Bronchial epithelial cell (primary cell): ENCODE measurements around the gene TAF11. TPM values are rescaled to one million over a fixed set of nuclear protein-coding genes. Genes with fewer than 3 reads are reported as not detected.

Experiments used
- DNase-seq: peaks from one replicate; pipeline ENCODE4 v3.0.0-alpha.2; 2010; ENCODE audit warnings: low read depth
- FAIRE-seq: peaks from 2 replicates; lab custom pipeline; 2011; peaks lifted over from hg19 to GRCh38; lab: Jason Lieb, UNC
- H3K27me3 ChIP-seq: 2 replicates; pipeline ENCODE4 v1.5.1; 2011; ENCODE audit warnings: low read length; ENCODE audit not compliant: control insufficient read depth, insufficient read depth
- H3K36me3 ChIP-seq: 2 replicates; pipeline ENCODE4 v1.5.1; 2011; ENCODE audit warnings: low read length; ENCODE audit not compliant: control insufficient read depth, insufficient read depth
- H3K4me3 ChIP-seq: 2 replicates; pipeline ENCODE4 v1.5.1; 2011; ENCODE audit warnings: mild to moderate bottlenecking, low read depth, low read length, control low read depth
- total RNA-seq: library from RNA; depleted of rRNA; stranded (reverse); fragments of >200 nt; gene quantifications from 2 replicates; pipeline ENCODE4 v1.2.1, GENCODE V29; 2014
- TF ChIP-seq, protein P1 (sequence below): IDR thresholded peaks from 2 replicates; pipeline ENCODE4 v1.5.1; 2011; ENCODE audit warnings: mild to moderate bottlenecking, moderate library complexity, low read length, control low read depth, inconsistent platforms; ENCODE audit not compliant: insufficient read depth, severe bottlenecking

Gene TAF11
- total RNA-seq, 1 donor from 2014 or later, result 30.5 TPM

DNA sequence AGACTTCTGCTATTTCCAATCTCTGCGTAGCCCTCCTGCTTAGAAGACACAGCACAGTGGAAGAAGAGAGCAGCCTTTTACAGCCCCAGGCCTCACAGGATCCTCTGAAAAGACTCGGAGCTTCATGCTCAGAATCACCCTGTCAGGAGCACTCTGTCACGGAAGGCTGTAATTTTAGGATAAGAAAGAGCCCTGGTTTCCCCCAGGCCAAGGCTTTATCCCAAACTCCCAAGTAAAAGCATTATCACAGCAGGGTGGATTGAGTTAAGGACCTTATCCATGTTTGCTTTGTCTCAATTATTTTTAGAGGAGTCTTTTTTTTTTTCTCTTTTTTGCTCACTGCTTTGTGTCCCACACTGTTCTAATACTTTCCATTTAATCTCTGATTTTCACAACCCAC is 40.4 kb upstream of the TAF11 start:
- Histone ChIP-seq H3K4me3 (no peak overlapping the region), H3K36me3 (no peaks in the 10 kb centered on the region), H3K27me3 (no peaks in the 10 kb centered on the region)
- FAIRE-seq (no peak), DNase-seq (no peak)
- TF ChIP-seq, protein P1, sequence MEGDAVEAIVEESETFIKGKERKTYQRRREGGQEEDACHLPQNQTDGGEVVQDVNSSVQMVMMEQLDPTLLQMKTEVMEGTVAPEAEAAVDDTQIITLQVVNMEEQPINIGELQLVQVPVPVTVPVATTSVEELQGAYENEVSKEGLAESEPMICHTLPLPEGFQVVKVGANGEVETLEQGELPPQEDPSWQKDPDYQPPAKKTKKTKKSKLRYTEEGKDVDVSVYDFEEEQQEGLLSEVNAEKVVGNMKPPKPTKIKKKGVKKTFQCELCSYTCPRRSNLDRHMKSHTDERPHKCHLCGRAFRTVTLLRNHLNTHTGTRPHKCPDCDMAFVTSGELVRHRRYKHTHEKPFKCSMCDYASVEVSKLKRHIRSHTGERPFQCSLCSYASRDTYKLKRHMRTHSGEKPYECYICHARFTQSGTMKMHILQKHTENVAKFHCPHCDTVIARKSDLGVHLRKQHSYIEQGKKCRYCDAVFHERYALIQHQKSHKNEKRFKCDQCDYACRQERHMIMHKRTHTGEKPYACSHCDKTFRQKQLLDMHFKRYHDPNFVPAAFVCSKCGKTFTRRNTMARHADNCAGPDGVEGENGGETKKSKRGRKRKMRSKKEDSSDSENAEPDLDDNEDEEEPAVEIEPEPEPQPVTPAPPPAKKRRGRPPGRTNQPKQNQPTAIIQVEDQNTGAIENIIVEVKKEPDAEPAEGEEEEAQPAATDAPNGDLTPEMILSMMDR, result no peak

DNA sequence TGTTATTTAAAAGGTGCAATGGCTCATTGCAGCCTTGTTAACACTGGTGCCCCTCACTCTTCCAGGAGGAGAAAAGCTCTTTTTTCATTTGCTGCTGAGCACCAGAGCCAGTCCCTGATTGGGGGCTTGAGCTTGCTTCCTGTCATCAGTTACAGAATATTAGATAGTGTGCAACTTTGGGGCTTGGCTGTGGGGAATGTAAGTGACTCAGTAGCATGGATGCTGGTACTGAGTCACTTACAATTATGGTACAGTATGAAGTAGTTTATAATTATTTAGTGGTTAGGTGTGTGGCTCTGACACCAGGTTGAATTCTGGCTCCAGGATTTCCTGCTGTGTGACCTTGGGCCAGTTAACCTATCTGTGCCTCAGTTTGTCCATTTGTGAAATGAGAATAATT is 38.8 kb upstream of the TAF11 start:
- no peaks in the 10 kb centered on the region for H3K36me3 ChIP-seq
- DNase-seq (peak; percentile 78), FAIRE-seq (no peak)
- H3K4me3 ChIP-seq, result no peak overlapping the region
- TF ChIP-seq, protein P1, result no peak
- H3K27me3 ChIP-seq, result no peaks in the 10 kb centered on the region

DNA sequence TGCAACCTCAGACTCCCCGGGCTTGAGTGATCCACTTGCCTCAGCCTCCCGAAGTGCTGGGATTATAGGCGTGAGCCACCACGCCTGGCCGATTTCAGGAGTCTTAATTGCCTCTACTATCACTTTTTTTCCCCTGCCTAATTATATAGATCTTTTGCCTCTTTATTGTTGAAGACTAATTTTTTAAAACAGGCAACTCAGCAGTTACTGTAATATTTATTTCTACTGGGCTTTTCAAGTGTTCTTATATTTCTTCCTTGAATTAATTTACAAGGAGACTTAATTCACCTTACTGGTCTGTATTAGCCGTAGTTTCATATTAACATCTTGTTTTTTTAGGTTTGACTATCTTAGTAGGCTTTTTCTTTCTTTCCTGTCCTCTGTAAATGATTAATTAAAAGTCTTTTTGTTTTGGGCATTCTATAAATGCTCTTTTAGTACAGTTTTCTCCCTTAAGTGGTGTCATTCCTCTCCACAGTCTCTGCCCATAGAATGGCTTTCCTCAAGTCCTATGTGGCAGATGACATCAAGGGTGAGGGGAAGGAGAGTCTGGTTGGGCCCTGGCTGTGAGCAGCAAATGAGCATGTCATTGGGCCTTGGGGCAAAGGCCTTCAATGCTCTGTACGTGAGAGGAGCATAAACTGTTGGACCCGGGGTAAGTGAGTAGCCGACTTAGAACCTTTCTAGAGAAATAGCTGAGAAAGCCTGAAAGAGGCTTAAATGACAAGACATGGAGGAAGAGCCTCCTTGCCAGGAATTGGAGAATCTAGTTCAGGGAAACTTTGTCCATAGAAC is 37.2 kb upstream of the TAF11 start:
- Histone ChIP-seq H3K4me3 (no peak overlapping the region), H3K36me3 (no peaks in the 10 kb centered on the region), H3K27me3 (no peaks in the 10 kb centered on the region)
- TF ChIP-seq, protein P1, result no peak
- FAIRE-seq (no peak), DNase-seq (no peak)

DNA sequence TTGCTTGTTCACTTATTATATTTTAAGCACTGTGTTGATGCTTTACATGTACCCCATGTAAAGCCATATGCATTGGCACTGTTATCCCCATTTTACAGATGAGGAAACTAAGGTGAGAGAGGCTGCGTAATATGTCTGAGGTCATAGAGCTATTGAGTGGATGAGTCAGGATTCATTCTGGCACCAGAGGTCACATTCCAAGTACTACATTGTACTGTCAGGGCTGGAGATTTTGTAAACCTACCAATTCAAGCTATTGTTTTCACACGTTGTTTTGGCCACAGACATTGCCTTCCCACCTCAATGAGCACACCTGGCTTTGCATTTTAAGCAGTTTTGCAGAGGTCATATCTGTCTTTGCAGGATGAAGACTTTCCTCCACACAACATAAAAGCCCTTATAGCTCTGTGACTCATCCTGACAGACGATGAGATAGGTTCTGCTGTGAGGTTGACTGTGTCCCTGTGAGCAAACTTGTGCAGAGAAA is 34.4 kb upstream of the TAF11 start:
- TF ChIP-seq, protein P1, result no peak
- Histone ChIP-seq H3K4me3 (no peak overlapping the region), H3K36me3 (no peaks in the 10 kb centered on the region), H3K27me3 (no peaks in the 10 kb centered on the region)
- DNase-seq (peak; percentile 81), FAIRE-seq (peak; percentile 70)

DNA sequence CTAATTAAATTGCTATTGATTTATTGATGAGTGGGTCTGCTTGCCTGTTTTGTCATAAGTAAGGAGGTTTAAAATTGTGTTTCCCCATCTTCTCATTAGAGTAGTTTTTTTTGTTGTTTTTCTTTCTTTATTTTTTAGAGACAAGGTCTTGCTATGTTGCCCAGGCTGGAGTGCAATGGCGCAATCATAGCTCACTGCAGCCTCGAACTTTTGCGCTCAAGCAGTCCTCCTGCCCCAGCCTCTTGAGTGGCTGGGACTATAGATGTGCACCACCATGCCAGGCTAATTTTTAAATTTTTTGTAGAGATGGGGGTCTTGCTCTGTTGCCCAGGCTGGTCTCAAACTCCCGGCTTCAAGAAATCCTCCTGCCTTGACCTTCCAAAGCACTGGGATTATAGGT is 32.3 kb upstream of the TAF11 start:
- TF ChIP-seq, protein P1, result no peak
- no peak for FAIRE-seq
- no peak overlapping the region for H3K4me3 ChIP-seq

More for the DNA sequence above, 32.3 kb upstream of the TAF11 start:
- H3K36me3 ChIP-seq, result no peaks in the 10 kb centered on the region
- no peaks in the 10 kb centered on the region for H3K27me3 ChIP-seq
- no peak for DNase-seq
